Calu3 (cell line): ENCODE measurements around the gene RPA4. TPM values are rescaled to one million over a fixed set of nuclear protein-coding genes. Genes with fewer than 3 reads are reported as not detected.
A peak's percentile ranks its signal among the peaks of the same experiment; 100 is the strongest.

ENCODE experiments used
- Bru-seq: library from RNA; stranded (reverse); fragments of 400-500 nt; gene quantifications from one replicate; lab custom pipeline; 2021; lab: Mats Ljungman, UMichigan
- BruChase-seq, 2 experiments: library from RNA; stranded (reverse); fragments of 400-500 nt; gene quantifications; one replicate each; lab custom pipeline; 2021; lab: Mats Ljungman, UMichigan
- BruUV-seq: library from RNA; stranded (reverse); fragments of 400-500 nt; replicated peaks from 2 replicates; lab custom pipeline; 2021; lab: Mats Ljungman, UMichigan
- CTCF ChIA-PET: fragments of 300-600 bp; sonication (Branson Sonifier 250); formaldehyde crosslinking; loops from one replicate; lab custom pipeline; 2022; ENCODE audit warnings: antibody characterized with exemption; lab: Charles Lee
- DNase-seq: peaks from one replicate; pipeline ENCODE4 v3.0.0; 2022
- H3K27ac Mint-ChIP-seq: one replicate; pipeline ENCODE4 v1.8.0; 2022; ENCODE audit warnings: mixed read lengths; ENCODE audit not compliant: unreplicated experiment
- H3K27me3 Mint-ChIP-seq: one replicate; pipeline ENCODE4 v1.8.0; 2022; ENCODE audit warnings: mixed read lengths; ENCODE audit not compliant: unreplicated experiment
- H3K36me3 Mint-ChIP-seq: one replicate; pipeline ENCODE4 v1.8.0; 2022; ENCODE audit warnings: mild to moderate bottlenecking, moderate library complexity, mixed read lengths; ENCODE audit not compliant: insufficient read depth, unreplicated experiment
- H3K4me1 Mint-ChIP-seq: one replicate; pipeline ENCODE4 v1.8.0; 2022; ENCODE audit warnings: mild to moderate bottlenecking, low read depth, mixed read lengths; ENCODE audit not compliant: unreplicated experiment
- H3K4me3 Mint-ChIP-seq: one replicate; pipeline ENCODE4 v1.8.0; 2022; ENCODE audit warnings: mild to moderate bottlenecking, low read depth, moderate library complexity, mixed read lengths; ENCODE audit not compliant: unreplicated experiment
- H3K9me3 Mint-ChIP-seq: one replicate; pipeline ENCODE4 v1.8.0; 2022; ENCODE audit warnings: low read depth, mixed read lengths; ENCODE audit not compliant: unreplicated experiment
- intact Hi-C: fragments of 100-400 bp; cut with micrococcal nuclease; formaldehyde crosslinking; loops from one replicate; pipeline ENCODE4 v1.10.0; 2022; ENCODE audit not compliant: unreplicated experiment
- long read RNA-seq: library from polyadenylated mRNA; stranded (forward); transcript quantifications from one replicate; pipeline ENCODE4 v2.0.0, GENCODE V29; 2022
- total RNA-seq: library from RNA; stranded (reverse); gene quantifications from 2 replicates; pipeline ENCODE4 v1.2.3, GENCODE V29; 2022
- TF ChIP-seq, protein P1 (sequence below): fragments of 200-600 bp; IDR thresholded peaks from one replicate; pipeline ENCODE4 v1.8.0; 2022; ENCODE audit warnings: antibody characterized with exemption; ENCODE audit not compliant: unreplicated experiment

The RPA4 gene, protein sequence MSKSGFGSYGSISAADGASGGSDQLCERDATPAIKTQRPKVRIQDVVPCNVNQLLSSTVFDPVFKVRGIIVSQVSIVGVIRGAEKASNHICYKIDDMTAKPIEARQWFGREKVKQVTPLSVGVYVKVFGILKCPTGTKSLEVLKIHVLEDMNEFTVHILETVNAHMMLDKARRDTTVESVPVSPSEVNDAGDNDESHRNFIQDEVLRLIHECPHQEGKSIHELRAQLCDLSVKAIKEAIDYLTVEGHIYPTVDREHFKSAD
- total RNA-seq: 1.3 and 1.4 TPM in 2 replicates
- percentile 64 among the genes with signal in this experiment for Bru-seq, nascent RNA
- percentile 41 among the genes with signal in this experiment for BruChase-seq, experiment 1, labeled RNA remaining after a 6-hour chase
- BruChase-seq, experiment 2, labeled RNA remaining after a 2-hour chase: percentile 38 among the genes with signal in this experiment
- long read RNA-seq: 0 reads

DNA sequence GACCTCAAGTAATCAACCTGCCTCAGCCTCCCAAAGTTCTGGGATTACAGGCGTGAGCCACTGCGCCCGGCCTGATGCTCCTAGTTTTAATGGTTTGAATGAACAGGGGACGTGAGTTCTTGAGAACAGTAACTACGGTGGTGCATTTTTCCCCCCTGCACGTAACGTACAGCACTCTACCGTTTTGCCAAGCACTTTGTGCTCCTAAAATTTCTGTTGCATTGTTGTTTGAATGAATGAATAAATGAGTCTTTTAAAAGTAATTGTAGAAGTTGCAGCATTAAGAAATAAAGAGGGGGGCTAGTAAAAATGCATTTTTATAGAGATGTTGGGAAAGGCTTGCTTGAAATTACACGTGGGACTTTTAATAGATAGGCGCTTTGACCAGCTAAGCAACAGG, at the start of gene RPA4:
RPA4 (plus strand) TSS at position 301 of the 400 bp plus-strand sequence. CDS start 403 bp downstream, outside the sequence.
- Mint-ChIP-seq H3K9me3 (no peaks in the 10 kb centered on the region), H3K27ac (no peak within 1 kb of the TSS), H3K36me3 (no peaks in the 10 kb centered on the region), H3K4me1 (no peaks in the 10 kb centered on the region), H3K27me3 (no peaks in the 10 kb centered on the region), H3K4me3 (no peak within 1 kb of the TSS)
- CTCF ChIA-PET: no interaction called here
- no peak for DNase-seq
- TF ChIP-seq, protein P1, sequence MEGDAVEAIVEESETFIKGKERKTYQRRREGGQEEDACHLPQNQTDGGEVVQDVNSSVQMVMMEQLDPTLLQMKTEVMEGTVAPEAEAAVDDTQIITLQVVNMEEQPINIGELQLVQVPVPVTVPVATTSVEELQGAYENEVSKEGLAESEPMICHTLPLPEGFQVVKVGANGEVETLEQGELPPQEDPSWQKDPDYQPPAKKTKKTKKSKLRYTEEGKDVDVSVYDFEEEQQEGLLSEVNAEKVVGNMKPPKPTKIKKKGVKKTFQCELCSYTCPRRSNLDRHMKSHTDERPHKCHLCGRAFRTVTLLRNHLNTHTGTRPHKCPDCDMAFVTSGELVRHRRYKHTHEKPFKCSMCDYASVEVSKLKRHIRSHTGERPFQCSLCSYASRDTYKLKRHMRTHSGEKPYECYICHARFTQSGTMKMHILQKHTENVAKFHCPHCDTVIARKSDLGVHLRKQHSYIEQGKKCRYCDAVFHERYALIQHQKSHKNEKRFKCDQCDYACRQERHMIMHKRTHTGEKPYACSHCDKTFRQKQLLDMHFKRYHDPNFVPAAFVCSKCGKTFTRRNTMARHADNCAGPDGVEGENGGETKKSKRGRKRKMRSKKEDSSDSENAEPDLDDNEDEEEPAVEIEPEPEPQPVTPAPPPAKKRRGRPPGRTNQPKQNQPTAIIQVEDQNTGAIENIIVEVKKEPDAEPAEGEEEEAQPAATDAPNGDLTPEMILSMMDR: no peak
- BruUV-seq: no TSS peak
- intact Hi-C loops: no loop called here

DNA sequence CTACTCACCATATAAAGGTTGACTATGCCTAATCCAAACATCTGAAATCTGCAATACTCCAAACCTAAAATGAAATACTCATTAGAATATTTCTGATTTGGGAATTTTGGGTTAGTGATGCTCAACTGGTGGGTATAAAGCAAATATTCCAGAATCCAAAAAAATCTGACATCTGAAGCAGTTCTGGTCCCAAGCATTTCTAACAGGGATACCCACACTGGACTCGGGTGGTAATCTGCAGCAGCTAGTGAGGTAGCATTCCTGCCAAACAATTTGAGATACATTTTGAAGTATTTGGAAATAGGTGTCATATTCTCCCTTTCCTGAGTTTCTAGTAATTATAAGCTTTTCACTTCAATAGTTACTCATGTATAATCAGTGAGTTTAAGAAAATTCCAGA, 49.6 kb upstream of the RPA4 start:
- BruUV-seq: no TSS peak
- H3K4me1 Mint-ChIP-seq: peaks cover 7% of the 10 kb centered on the region
- no peaks in the 10 kb centered on the region for H3K27me3 Mint-ChIP-seq
- H3K36me3 Mint-ChIP-seq: no peaks in the 10 kb centered on the region
- no peak overlapping the region for H3K27ac Mint-ChIP-seq
- intact Hi-C loops: loop anchor here (10.0 kb wide), 1 partner anchor 811 kb away; no protein-coding TSS in a partner anchor
- DNase-seq: no peak
- TF ChIP-seq, protein P1: no peak
- no peaks in the 10 kb centered on the region for H3K9me3 Mint-ChIP-seq
- CTCF ChIA-PET: no interaction called here
- H3K4me3 Mint-ChIP-seq: no peak overlapping the region

DNA sequence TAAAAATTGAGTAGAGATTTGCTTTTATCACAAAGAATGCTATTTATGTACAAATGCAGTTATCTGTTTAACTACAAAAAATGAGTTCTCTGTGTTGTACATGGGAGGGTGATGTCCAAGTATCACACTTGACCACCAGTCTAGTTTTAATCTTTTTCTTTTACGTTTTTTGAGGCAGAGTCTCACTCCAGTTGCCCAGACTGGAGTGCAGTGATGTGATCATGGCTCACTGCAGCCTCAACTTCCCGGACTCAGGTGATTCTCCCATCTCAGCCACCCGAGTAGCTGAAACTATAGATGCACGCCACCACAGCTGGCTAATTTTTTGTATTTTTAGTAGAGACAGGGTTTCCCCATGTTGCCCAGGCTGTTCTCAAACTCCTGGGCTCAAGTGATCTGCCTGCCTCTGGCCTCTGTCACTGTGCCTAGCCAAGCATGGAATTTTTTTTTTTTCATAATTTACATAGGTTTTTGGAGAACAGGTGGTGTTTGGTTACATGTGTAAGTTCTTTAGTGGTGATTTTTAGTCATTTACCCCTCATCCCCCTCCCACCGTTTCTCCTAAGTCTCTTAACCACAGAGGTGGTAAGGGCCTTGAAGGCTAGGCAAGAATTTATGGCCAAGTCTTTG, 47.9 kb upstream of the RPA4 start:
- TF ChIP-seq, protein P1: no peak
- Mint-ChIP-seq H3K27me3 (no peaks in the 10 kb centered on the region), H3K4me1 (peaks cover 7% of the 10 kb centered on the region), H3K4me3 (no peak overlapping the region), H3K36me3 (no peaks in the 10 kb centered on the region), H3K27ac (no peak overlapping the region), H3K9me3 (no peaks in the 10 kb centered on the region)
- DNase-seq: no peak
- no TSS peak for BruUV-seq
- CTCF ChIA-PET: no interaction called here
- intact Hi-C loops: loop anchor here (10.0 kb wide), 1 partner anchor 809 kb away; no protein-coding TSS in a partner anchor

DNA sequence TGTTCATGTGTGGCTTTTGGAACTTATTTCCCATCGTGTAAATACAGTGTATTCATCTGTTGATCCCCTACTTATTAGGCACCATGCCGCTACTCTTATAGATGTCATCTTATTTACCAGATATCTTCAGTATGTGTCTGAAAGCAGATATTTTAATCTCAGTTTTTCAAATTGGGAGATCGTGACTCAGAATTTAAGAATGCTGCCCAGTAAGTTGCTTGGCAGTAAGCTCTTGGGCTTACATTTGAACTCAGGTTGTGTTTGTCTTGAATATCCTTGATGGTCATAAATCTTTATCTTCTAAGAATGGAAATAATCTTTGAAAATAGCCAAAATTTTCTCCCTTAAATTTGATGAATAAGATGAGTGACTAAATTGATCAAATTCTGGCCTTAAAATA, 45.9 kb upstream of the RPA4 start:
- CTCF ChIA-PET: no interaction called here

More for the DNA sequence above, 45.9 kb upstream of the RPA4 start:
- Mint-ChIP-seq H3K4me1 (peaks cover 7% of the 10 kb centered on the region), H3K36me3 (no peaks in the 10 kb centered on the region), H3K27me3 (no peaks in the 10 kb centered on the region), H3K4me3 (no peak overlapping the region), H3K27ac (no peak overlapping the region), H3K9me3 (no peaks in the 10 kb centered on the region)
- intact Hi-C loops: loop anchor here (10.0 kb wide), 1 partner anchor 807 kb away; no protein-coding TSS in a partner anchor
- TF ChIP-seq, protein P1: no peak
- BruUV-seq: no TSS peak
- peak; percentile 19 for DNase-seq
